ENCODE data around the gene WBP2.
A peak's percentile ranks its signal among the peaks of the same experiment; 100 is the strongest.
"Not testable (repeated sequence)": the region's sequence is repeated elsewhere in the genome, so short reads cannot be mapped to it uniquely, and the experiment has no call there.

The WBP2 gene

DNA sequence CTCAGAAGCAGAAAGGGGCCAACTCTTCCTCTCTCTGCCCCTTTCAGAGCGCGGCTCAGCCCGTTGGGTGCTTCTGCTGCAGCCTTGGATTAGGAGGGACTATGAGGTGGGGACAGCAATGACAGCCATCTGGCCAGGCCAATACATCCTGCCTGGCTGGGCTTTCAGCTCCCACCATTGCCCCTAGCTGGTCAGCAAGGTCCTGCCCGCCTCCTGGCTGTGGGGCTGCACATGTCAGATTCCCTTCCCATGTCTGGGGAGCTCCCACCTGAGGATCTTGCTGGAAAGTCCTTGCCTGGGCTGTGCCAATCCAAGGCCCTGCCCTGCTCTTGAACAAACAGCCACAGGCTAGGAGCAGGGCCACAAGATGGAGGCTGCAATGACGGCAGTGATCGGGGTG lies 33.3 kb upstream of the WBP2 start:
- DNase-seq: no peak

DNA sequence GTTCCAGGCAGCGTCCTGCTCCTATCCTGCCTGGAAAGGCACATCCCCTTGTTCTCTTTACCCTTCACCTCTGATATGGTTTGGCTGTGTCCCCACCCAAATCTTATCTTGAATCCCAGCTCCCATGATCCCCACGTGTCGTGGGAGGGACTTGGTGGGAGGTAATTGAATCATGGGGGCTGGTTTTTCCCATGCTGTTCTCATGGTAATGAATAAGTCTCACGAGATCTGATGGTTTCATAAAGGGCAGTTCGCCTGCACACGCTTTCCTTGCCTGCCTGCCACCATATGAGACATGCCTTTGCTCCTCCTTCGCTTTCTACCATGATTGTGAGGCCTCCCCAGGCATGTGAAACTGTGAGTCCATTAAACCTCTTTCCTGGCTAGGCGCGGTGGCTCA lies 30.7 kb upstream of the WBP2 start:
- DNase-seq: not testable (repeated sequence)

DNA sequence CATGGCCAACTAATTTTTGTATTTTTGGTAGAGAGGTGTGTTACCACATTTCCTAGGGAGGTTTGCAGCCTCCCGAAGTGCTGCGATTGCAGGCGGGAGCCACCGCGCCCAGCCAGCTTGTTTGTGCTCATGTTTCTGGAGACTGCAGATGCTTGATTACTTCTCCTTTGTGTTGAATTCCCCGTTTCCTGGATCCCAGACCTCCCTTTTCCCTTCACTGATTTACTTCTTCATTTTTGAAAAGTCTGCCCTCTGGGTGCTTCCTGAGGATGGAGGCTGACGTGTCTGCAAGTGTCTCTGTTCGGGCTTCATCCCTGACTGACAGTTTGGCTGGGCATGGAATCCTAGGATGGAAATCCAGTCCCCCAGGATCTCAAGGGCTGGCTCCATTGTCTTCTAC lies 30.3 kb upstream of the WBP2 start:
- DNase-seq: no peak

DNA sequence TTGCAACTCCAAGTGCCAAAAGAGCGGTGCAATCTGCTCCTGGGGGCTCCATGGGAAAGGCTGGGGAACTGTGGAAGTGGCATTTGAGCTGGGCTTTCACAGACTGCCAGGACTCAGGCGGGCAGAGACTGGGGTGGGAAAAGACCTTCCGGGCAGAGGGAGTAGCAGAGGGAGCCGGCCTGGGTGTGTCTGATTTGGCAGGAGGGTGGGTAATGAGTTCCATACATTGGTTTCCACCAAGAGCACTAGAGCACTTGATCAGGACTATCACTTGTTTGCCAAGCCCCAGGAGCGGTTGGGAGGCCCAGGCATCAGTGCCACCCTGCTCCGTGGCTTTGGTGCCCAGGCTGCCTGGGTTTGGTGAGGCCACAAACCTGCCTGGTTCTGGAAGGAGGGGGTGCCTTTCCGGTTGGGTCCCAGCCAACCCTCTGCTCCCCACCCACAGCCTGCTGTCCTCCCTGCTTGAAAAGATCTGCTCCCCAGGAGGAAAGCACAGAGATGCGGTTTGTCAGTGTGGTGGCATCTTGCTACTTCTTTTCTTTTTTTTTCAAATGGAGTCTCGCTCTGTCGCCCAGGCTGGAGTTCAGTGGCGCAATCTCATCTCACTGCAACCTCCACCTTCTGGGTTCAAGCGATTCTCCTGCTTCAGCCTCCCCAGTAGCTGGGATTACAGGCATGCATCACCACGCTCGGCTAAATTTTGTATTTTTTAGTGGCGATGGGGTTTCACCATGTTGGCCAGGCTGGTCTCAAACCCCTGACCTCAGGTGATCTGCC lies 26.7 kb upstream of the WBP2 start:
- DNase-seq: no peak

DNA sequence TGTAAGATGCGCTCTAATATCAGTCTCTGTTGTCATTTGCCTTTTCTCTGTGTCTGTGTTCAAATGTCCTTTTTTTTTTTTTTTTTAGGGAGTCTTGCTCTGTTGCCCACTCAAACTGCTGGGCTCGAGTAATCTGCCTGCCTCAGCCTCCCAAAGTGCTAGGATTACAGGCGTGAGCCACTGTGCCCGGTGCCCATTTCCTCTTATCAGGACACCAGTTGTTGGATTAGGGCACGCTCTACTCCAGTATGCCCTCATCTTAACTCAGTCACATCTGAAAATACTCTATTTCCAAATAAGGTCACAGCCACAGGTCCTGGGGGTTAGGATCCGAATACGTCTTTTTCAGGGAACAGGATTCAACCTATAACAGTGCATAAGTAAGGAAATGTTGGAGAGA lies 25.1 kb upstream of the WBP2 start:
- no peak for DNase-seq

DNA sequence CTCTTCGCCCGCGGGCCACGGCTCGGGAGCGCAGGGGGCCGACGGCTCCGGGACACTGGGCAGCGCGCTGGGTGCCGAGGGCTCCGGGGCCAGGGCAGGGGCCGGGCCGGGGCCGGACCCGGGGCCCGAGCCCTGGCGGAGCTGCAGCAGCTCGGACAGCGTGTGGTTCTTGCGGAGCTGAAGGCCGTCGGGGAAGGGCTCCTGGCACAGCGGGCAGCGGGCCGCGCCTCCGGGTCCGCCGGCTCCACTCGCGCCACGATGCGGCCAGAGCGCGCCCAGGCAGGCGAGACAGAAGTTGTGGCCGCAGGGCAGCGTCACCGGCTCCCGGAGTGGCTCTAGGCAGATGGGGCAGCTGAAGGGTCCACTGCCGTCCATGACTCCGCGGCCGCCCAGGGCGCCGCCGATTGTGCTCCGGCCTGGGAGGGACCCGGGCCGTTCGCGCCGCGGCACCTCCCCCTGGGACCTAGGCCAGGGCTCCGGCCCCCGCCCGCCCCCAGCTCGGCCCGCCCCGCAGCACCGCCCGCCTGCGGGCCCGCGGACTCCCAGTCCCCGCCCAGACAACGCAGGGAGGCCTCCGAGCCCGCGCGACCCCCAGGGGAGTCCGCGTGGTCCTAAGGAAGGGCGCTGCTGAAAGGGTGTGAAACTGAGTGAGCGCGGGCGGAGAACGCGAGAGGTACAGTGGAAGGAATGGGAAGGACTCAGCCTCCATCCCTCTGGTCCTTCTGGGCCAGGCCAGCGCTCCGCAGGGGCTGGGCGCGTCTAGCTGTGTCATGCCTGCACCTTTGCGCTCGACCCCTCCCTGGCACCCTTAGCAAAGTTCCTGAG lies 23.3 kb upstream of the WBP2 start, which contains the start of gene TRIM47:
Gene TRIM47 (minus strand): TSS at position 408 of the 825 bp plus-strand sequence. CDS start 33 bp downstream, at position 375.
- no peak for DNase-seq

DNA sequence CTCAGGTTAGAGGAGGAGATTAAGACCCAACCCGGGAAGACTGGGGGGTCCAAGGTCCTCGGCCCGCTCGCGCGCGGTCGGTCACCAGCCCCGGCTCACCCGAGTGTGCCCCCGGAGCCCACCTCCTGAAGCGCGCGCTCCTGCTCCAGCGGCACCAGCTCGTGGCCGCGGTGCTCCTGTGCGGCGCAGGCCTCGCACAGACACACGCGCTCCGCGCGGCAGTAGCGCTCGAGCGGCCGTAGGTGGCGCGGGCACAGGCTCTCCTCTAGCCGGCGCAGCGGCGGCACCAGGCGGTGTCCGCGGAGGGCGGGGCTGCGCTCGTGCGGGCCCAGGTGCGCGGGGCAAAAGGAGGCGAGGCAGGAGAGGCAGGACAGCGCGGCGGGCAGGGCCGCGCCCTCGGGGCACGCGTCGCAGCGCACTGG lies 22.6 kb upstream of the WBP2 start:
- DNase-seq: peak; percentile 60 to 62

DNA sequence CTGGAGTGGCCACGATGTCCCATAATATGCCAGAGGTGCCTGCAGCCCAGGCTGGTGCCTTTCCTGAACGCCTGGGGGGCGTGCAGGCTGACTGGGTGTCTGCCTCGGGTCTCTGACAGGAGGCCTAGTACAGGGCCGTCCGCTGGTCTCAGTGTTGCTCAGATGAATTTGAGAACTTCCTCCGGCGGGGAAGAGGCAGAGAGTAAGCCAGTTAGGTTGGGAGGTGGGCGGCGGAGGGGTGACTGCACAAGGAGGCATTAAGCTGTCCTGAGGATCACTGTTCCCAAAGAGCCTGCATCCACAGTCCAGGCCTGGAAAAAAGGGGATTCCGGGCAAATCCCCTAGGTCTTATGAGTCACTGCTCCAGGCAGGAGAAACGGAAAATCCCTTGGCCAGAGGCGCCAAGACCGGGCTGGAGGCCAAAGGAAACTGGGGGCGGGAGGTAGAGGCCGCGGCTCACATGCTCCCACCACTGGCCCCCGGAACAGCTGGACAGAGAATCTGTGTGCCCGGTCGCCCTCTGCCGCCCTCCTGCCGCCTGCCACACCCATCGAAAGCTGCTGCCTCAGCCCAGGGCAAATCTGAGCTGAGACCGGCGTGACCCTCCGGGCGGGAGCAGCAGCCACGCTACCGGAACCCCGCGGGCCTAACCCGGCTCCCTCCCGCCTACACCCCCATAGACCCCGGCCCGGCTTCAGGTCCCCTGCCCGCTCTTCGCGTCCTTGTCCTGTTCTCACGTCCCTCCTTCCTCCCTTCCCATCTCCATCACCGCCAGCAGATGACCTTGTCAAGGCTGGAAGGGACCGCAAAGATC lies 22.0 kb upstream of the WBP2 start:
- DNase-seq: no peak

DNA sequence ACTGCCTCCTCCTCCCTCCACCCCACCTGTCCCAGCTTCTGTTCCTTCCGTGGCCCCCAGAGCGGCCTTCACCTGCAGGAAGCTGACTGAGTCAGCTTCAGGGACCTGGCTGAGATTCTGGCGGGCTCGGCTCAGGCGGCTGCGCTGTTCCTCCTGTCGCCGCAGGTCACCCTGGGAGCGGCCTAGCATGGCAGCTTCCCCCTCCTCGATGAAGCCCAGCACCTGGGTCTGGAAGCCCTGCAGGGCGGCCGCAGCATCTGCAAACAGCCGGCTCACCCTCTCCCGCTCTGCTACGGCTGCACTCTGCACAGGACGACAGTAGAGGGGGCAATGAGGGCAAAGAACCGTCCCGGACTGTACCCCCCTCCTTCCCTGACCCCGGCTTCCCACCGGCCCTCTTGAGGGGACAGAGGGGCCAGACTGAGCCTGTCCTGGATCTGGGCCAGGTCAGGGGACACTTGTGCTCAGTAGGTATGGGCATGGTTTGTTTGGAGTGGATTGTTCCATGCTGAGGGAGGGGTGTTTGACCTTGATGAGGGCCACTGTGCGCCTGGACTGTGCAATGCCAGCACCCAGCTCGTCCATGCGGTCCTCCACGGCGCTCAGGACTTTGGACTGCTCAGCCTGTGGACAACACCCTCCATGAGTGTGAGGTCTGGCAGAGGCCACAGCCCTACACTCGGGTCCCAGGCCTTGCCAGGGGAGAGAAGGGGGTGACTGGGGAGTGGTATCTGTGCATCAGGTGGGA lies 21.2 kb upstream of the WBP2 start:
- peak; percentile 64 to 67 for DNase-seq

DNA sequence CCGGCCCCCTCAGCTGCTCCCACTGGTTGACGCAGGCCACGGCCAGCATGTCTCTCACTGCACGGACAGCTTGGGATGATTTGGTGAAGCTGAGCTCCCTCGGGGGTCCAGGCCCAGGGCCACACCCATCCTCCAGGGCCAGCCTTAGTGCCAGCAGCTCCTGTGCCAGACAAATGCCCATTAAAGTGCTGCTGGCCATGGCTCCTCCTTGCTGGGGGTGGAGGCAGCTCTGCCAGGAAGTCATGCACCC lies 20.7 kb upstream of the WBP2 start:
- no peak for DNase-seq

DNA sequence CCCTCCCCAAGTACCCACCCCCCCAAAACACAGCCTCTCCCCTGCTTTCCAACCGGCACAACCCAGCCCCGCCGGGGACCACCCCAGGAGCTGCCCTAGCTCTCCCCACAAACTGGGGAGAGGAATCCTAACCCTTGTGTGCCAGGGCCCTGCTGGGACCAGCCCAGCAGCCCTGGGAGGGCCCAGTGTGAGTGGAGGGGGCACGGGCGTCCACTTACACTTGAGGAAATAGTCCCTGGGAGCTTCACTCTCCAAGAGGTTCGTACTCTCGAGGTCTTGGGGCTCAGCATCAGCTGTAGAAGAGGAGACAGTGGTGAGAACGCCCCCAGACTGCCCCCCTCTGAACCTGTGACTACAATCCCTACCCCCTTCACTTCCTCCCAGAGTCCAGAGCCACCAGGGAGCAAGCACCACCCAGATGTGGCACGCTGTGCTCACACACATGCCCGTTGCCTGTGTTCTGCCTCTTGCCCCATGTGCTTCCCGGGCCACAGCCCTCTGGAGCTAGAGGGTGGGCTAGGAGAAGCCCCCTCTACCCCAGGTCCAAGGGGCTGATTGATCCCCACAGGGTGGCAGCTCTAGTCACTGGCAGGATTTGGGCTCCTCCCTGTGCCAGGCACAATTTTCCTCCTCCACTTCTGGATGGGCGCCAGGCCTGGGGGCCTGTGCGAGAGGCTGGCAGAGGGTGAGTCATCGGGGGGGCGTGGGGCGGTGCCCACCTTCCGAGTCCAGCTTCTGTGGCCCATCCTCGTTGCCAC lies 20.2 kb upstream of the WBP2 start:
- no peak for DNase-seq

DNA sequence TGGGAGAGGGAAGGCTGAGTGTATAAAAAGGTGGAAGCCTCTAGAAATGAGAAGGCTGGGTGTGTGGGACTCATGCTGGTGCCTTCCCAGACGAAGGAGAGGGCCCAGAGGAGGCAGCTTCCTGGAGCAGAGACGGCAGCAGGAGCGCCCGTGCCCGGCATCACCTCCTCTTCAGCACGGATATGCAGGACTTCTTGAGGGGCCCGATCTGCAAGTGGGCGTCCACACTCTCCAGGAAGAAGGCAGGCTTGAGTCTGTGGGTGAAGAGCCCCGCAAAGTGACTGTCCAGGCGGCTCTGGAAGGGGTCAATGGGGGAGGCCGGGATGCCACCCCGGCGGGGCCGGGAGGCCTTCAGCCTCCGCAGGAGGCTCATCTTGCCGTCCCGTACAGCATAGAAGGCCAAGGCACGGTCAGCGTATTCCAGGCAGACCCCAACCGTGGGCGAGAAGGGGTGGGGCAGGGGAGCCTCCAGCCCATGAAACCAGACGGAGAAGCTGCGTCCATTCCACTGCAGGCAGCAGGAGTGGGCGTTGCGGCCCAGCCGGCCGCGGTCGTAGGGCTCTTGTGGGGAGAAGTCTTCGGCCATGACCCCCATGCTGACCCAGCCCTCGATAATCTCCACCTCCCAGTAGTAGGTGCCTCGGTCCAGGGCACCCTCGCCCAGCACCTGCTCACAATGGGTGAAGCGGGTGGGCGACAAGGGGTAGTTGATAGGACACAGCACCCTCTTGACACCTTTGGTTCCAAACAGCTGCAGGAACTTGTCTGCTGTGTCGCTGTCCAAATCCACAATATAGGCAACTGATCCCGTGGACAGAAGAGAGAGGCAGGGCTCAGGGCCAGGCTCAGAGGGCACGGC lies 19.4 kb upstream of the WBP2 start:
- DNase-seq: no peak

DNA sequence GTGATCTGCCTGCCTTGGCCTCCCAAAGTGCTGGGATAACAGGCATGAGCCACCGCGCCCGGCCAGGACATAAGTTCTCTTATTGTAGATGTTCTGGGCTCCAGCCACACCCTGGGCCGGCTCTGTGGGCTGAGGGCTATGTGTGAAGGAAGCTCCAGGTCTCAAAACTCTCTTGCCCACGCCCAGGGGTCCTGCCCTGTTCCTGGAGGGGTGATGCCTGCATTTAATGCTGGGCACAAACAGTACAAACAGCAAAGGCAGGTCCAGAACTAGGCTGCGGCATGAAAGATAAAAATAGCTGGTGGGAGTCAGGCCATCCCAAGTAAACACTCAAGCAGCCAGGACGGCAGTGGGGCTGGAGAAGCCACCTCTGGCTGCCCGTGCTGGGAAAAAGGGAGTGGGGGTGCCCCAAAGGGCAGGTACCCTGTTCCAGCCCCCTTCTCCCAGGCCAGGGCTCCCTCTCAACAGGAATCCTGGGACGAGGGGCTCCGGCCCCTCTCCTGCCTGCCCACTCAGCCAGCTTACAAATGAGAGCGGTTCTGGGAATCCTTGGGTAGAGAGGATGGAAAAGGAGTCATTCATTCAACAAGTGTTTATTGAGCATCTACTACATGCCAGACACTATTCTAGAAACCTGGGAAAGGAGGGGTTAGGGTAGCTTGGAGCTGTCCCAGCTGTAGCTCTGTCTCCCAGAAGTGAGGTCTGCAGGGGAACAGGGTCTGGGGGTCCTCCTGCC lies 18.6 kb upstream of the WBP2 start:
- DNase-seq: no peak

DNA sequence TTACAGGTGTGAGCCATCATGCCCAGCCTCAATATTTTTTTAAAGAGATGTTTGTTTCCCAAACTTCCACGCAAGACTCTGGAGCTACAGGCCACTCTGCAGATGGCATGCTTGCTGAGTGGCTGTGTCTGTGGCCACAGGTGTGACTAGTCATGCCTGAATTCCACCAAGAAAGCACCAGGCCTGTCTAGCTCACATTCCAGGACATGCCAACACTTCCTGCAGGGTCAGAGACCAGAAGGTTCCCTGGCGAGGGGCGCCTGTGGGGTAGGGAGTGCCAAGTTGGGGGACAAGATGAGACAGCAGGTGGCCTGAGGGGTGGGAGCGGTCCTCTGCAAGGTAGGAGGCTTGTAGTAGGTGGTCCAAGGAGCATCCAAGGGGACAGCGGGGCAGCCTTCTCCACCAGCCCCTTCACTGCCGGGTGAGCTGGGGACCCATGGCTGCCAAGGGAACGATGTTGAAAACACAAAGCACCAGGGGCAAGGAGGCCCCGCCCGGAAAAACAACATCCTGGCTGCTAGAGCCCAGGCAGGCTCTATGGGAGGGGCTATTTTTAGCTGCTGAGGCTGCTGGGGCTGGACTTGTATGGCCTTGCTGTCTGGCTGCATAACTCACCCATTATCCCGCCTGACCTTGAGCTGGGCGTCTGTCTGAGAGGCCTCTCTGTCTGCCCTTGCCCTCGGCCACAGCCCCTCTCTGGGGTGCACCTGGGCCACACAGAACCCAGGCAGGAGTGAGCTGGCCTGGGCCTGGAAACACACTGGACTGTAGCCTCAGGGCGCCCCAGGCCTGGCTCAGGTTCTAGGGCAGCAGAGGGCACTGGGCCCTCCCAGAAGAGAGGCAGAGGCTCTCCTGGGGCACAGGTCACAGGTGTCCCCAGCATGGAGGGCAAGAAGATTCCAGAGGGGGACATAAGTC lies 17.6 kb upstream of the WBP2 start:
- peak in 1 of 2 experiments; percentile 31 for DNase-seq

DNA sequence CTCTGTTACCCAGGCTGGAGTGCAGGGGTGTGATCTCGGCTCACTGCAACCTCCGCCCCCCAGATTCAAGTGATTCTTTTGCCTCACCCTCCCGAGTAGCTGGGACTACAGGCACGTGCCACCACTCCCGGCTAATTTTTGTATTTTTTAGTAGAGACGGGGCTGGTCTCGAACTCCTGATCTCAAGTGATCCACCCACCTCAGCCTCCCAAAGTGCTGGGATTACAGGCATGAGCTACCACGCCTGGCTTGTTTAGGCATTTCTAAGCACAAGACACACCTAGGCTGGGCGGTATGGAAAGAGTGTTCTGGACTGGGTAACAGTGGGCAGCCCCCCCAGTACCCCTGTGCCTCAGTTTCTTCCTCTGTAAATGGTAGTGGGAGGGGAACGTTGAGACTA lies 15.1 kb upstream of the WBP2 start:
- DNase-seq: not testable (repeated sequence)

DNA sequence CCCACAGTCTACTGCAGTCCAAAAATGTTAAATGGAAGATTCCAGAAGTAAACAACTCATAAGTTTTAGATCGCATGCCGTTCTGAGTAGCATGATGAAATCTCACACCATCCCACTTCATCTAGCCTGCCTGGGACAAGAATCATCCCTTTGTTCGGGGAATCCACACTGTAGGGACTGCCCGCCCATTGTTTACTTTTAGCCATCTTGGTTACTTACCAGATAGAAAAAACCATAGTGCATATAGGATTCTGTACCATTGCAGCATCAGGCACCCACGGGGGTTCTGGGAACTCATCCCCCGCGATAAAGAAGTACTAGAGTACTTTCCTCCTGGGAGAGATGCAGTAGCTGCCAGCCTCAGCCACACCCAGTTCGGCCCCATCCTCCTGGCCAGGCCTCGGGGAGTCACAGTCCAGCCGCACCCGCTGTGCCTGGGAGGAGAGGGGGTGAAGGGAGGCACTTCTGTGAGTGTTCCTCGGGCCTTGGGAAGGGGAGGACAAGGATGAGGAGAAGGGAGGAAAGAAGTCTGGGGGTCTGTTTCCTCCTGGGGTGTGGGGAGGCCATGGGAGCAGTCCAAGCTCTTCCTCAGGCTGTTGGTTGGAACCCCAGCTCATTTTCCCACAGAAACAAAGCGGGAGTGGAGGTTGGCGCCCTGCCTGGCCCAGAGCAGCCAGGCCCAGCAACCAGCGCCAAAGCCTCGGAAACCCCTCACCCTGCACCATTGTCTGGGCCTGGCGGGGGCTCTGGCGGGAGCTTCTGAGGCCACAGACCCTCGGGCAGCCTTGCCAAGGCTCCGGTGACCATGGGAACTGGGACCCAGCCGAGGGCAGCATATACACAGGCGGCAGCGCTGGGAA lies 14.4 kb upstream of the WBP2 start:
- no peak for DNase-seq

DNA sequence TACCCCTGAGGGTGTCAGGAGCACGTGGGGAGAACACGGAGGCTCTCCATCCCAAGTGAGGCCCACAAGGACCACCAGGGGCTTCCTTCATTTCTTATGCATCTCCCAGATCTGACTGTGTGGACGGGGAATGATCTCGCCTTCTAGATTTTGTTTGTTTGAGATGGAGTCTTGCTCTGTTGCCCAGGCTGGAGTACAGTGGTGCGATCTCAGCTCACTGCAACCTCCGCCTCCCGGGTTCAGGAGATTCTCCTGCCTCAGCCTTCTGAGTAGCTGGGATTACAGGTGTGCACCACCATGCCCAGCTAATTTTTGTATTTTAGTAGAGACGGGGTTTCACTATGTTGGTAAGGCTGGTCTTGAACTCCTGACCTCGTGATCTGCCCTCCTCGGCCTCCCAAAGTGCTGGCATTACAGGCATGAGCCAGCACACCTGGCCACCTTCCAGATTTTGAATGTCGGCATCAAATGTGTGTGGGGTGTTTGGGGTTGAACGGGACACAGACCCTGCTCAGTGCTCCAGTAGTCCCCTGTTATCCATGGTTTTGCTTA lies 13.7 kb upstream of the WBP2 start:
- not testable (repeated sequence) for DNase-seq

Measured in activated CD4-positive, alpha-beta T cell treated with anti-CD3 and anti-CD28 coated beads, Interleukin-2, amount 50 U/mL, for 4 hours (primary cell).